IMR-90 (cell line): ENCODE measurements around the gene TOM1. TPM values are rescaled to one million over a fixed set of nuclear protein-coding genes. Genes with fewer than 3 reads are reported as not detected.

Experiments used
- ATAC-seq: fragments of 200-7000 bp; cut with Tn5 transposase; 2 replicates; pipeline ENCODE4 v1.9.1; 2020; ENCODE audit warnings: low read depth, mild to moderate bottlenecking, moderate library complexity
- BruUV-seq: library from RNA; stranded (reverse); fragments of 400-500 nt; replicated peaks from 2 replicates; lab custom pipeline; 2021; lab: Mats Ljungman, UMichigan
- CTCF ChIA-PET: fragments of 300-600 bp; formaldehyde crosslinking; extraction: SDS; loops from one replicate; lab custom pipeline; 2021; ENCODE audit warnings: antibody characterized with exemption; lab: Yijun Ruan, JAX
- POLR2A ChIA-PET: fragments of 300-600 bp; sonication (Branson Sonifier 250); formaldehyde crosslinking; loops from one replicate; lab custom pipeline; 2022; ENCODE audit warnings: antibody characterized with exemption; ENCODE audit not compliant: unreplicated experiment; lab: Charles Lee
- DNase-seq: peaks from one replicate; pipeline ENCODE4 v3.0.0; 2013
- H2AFZ ChIP-seq: replicated peaks from 2 replicates; pipeline ENCODE3; 2013; ENCODE audit warnings: low read length, mild to moderate bottlenecking; ENCODE audit not compliant: poor library complexity
- H2AK5ac ChIP-seq: 2 replicates; pipeline ENCODE4 v1.6.1; 2013; ENCODE audit warnings: low read depth, low read length, inconsistent platforms
- H2AK9ac ChIP-seq: replicated peaks from 2 replicates; pipeline ENCODE3; 2013; ENCODE audit warnings: mild to moderate bottlenecking, low read depth, low read length, moderate library complexity; ENCODE audit not compliant: poor library complexity
- H2BK120ac ChIP-seq: 2 replicates; pipeline ENCODE4 v1.6.1; 2013; ENCODE audit warnings: low read depth, low read length, inconsistent platforms
- H2BK15ac ChIP-seq: 3 replicates; pipeline ENCODE4 v1.6.1; 2013; ENCODE audit warnings: low read depth, low read length, inconsistent platforms
- H2BK20ac ChIP-seq: 2 replicates; pipeline ENCODE4 v1.6.1; 2013; ENCODE audit warnings: low read depth, mild to moderate bottlenecking, inconsistent platforms, low read length, moderate library complexity
- H2BK5ac ChIP-seq: 2 replicates; pipeline ENCODE4 v1.6.1; 2013; ENCODE audit warnings: mild to moderate bottlenecking, low read depth, low read length, inconsistent platforms; ENCODE audit not compliant: poor library complexity, severe bottlenecking
- H3K14ac ChIP-seq: replicated peaks from 2 replicates; pipeline ENCODE4 v1.6.1; 2013; ENCODE audit warnings: low read depth, low read length, inconsistent platforms
- H3K18ac ChIP-seq: 2 replicates; pipeline ENCODE4 v1.6.1; 2013; ENCODE audit warnings: low read depth, low read length, control low read depth
- H3K23ac ChIP-seq: 2 replicates; pipeline ENCODE4 v1.6.1; 2013; ENCODE audit warnings: low read depth, low read length, inconsistent platforms
- H3K27ac ChIP-seq: 2 replicates; pipeline ENCODE4 v1.5.1; 2013; ENCODE audit warnings: mild to moderate bottlenecking, control low read depth, low read length; ENCODE audit not compliant: insufficient read depth
- H3K27me3 ChIP-seq: 2 replicates; pipeline ENCODE4 v1.6.1; 2013; ENCODE audit warnings: low read length; ENCODE audit not compliant: control insufficient read depth, insufficient read depth
- H3K36me3 ChIP-seq: 2 replicates; pipeline ENCODE4 v1.6.1; 2013; ENCODE audit warnings: low read length, mixed read lengths; ENCODE audit not compliant: control insufficient read depth, insufficient read depth
- H3K4ac ChIP-seq: 2 replicates; pipeline ENCODE4 v1.6.1; 2013; ENCODE audit warnings: low read depth, low read length, inconsistent platforms
- H3K4me1 ChIP-seq: 2 replicates; pipeline ENCODE4 v1.6.1; 2013; ENCODE audit warnings: low read length, mixed read lengths; ENCODE audit not compliant: control insufficient read depth, insufficient read depth
- H3K4me2 ChIP-seq: 2 replicates; pipeline ENCODE4 v1.6.1; 2013; ENCODE audit warnings: low read depth, mild to moderate bottlenecking, control low read depth, low read length, moderate library complexity
- H3K4me3 ChIP-seq: 2 replicates; pipeline ENCODE4 v1.5.1; 2013; ENCODE audit warnings: low read depth, mild to moderate bottlenecking, control low read depth, low read length, moderate library complexity; ENCODE audit not compliant: insufficient read depth
- H3K56ac ChIP-seq: 2 replicates; pipeline ENCODE4 v1.6.1; 2013; ENCODE audit warnings: low read length, inconsistent platforms; ENCODE audit not compliant: insufficient read depth; ENCODE audit errors: extremely low read depth
- H3K79me1 ChIP-seq, 2 experiments: 2 replicates each; pipeline ENCODE4 v1.6.1; 2013; ENCODE audit warnings: low read length in 2 of 2, inconsistent platforms in 1 of 2, low read depth in 1 of 2
- H3K9ac ChIP-seq: 2 replicates; pipeline ENCODE4 v1.6.1; 2013; ENCODE audit warnings: low read depth, low read length, control low read depth
- H3K9me1 ChIP-seq: 2 replicates; pipeline ENCODE4 v1.6.1; 2013; ENCODE audit warnings: low read length, inconsistent platforms; ENCODE audit not compliant: insufficient read depth
- H3K9me3 ChIP-seq: 2 replicates; pipeline ENCODE4 v1.6.1; 2013; ENCODE audit warnings: low read length; ENCODE audit not compliant: control insufficient read depth, insufficient read depth
- H4K20me1 ChIP-seq: 2 replicates; pipeline ENCODE4 v1.6.1; 2013; ENCODE audit warnings: low read length, inconsistent platforms; ENCODE audit not compliant: insufficient read depth
- H4K5ac ChIP-seq: 2 replicates; pipeline ENCODE4 v1.6.1; 2013; ENCODE audit warnings: mild to moderate bottlenecking, low read depth, low read length, control low read depth
- H4K8ac ChIP-seq, 2 experiments: 2 replicates each; pipeline ENCODE4 v1.6.1; 2013; ENCODE audit warnings: low read depth in 2 of 2, low read length in 2 of 2, control low read depth in 1 of 2, inconsistent platforms in 1 of 2
- H4K91ac ChIP-seq: 2 replicates; pipeline ENCODE4 v1.6.1; 2013; ENCODE audit warnings: low read depth, low read length, inconsistent platforms; ENCODE audit not compliant: insufficient read depth
- BHLHE40 ChIP-seq: fragments of 150-350 bp; IDR thresholded peaks from 2 replicates; pipeline ENCODE4 v1.6.1; 2016; ENCODE audit warnings: mild to moderate bottlenecking, low read depth, low read length
- CEBPB ChIP-seq: IDR thresholded peaks from 2 replicates; pipeline ENCODE4 v1.6.1; 2012; ENCODE audit warnings: low read depth, low read length, improper control_type of control experiment
- FOS ChIP-seq: fragments of 150-350 bp; IDR thresholded peaks from 2 replicates; pipeline ENCODE4 v1.6.1; 2016; ENCODE audit warnings: low read depth, low read length
- MAFK ChIP-seq: IDR thresholded peaks from 2 replicates; pipeline ENCODE4 v1.6.1; 2012; ENCODE audit warnings: low read depth, low read length, improper control_type of control experiment
- MAZ ChIP-seq: IDR thresholded peaks from 2 replicates; pipeline ENCODE4 v1.6.1; 2012; ENCODE audit warnings: low read depth, mild to moderate bottlenecking, low read length, improper control_type of control experiment, moderate library complexity, borderline replicate concordance
- MXI1 ChIP-seq: IDR thresholded peaks from 2 replicates; pipeline ENCODE4 v1.6.1; 2012; ENCODE audit warnings: low read depth, mild to moderate bottlenecking, low read length, moderate library complexity, borderline replicate concordance
- NFE2L2 ChIP-seq: fragments of 150-350 bp; IDR thresholded peaks from 2 replicates; pipeline ENCODE4 v1.6.1; 2016; ENCODE audit warnings: low read depth, mild to moderate bottlenecking, low read length
- POLR2A ChIP-seq: IDR thresholded peaks from 2 replicates; pipeline ENCODE4 v1.6.1; 2012; ENCODE audit warnings: mild to moderate bottlenecking, low read depth, low read length
- RCOR1 ChIP-seq: IDR thresholded peaks from 2 replicates; pipeline ENCODE4 v1.6.1; 2012; ENCODE audit warnings: mild to moderate bottlenecking, low read length, improper control_type of control experiment; ENCODE audit not compliant: insufficient replicate concordance
- RFX5 ChIP-seq: IDR thresholded peaks from 2 replicates; pipeline ENCODE4 v1.8.0; 2012; ENCODE audit warnings: low read depth, mild to moderate bottlenecking, low read length, moderate library complexity
- SMC3 ChIP-seq: fragments of 150-350 bp; IDR thresholded peaks from 2 replicates; pipeline ENCODE4 v1.6.1; 2016; ENCODE audit warnings: low read depth, mild to moderate bottlenecking, antibody characterized with exemption, low read length, moderate library complexity
- WGBS, 2 experiments: methylation state at CpG; one replicate each; pipeline versions ENCODE4 v1.1.5 to v1.1.7; 2013; ENCODE audit warnings: missing lambda C conversion rate in 2 of 2; ENCODE audit not compliant: insufficient read length in 1 of 2; ENCODE audit errors: extremely low coverage in 2 of 2; 5-methylcytosine and 5-hydroxymethylcytosine counted together
- dilution Hi-C: fragments of 300-500 bp; cut with HindIII; formaldehyde crosslinking; loops from one replicate; pipeline ENCODE4 v1.14.3; 2018; ENCODE audit warnings: low sequenced_read_pairs; ENCODE audit not compliant: unreplicated experiment
- in situ Hi-C: fragments of 300-500 bp; cut with MboI; formaldehyde crosslinking; loops from 3 replicates; pipeline ENCODE4 v1.14.3; 2019; ENCODE audit warnings: low sequenced_read_pairs, inconsistent platforms, mixed read lengths
- intact Hi-C: fragments of 100-400 bp; cut with micrococcal nuclease; formaldehyde crosslinking; loops from 2 replicates; pipeline ENCODE4 v1.10.0; 2022
- polyA plus RNA-seq, 3 experiments: library from polyadenylated mRNA; depleted of rRNA; stranded (reverse); fragments of >200 nt; gene quantifications; 2 replicates each; pipeline ENCODE4 v1.2.3, GENCODE V29; 2012; ENCODE audit warnings: low replicate concordance in 1 of 3
- total RNA-seq: library from RNA; depleted of rRNA; stranded (reverse); fragments of >200 nt; gene quantifications from 2 replicates; pipeline ENCODE4 v1.2.3, GENCODE V29; 2012
- TF ChIP-seq, protein P1 (sequence below): fragments of 150-350 bp; IDR thresholded peaks from 2 replicates; pipeline ENCODE4 v1.6.1; 2016; ENCODE audit warnings: low read depth, mild to moderate bottlenecking, low read length, moderate library complexity, borderline replicate concordance
- TF ChIP-seq, protein P2 (sequence below): fragments of 150-350 bp; IDR thresholded peaks from 2 replicates; pipeline ENCODE4 v1.6.1; 2017; ENCODE audit warnings: mild to moderate bottlenecking, antibody characterized with exemption, low read length, low read depth
- TF ChIP-seq, protein P3 (sequence below): conservative IDR thresholded peaks from 2 replicates; pipeline ENCODE4 v1.5.1; 2012; ENCODE audit warnings: mild to moderate bottlenecking, low read depth, low read length, improper control_type of control experiment

The TOM1 gene
- total and polyA plus RNA-seq, 2 of the 4 experiments (the other 2 are of a cell fraction) = 38.0 to 46.4 TPM

DNA sequence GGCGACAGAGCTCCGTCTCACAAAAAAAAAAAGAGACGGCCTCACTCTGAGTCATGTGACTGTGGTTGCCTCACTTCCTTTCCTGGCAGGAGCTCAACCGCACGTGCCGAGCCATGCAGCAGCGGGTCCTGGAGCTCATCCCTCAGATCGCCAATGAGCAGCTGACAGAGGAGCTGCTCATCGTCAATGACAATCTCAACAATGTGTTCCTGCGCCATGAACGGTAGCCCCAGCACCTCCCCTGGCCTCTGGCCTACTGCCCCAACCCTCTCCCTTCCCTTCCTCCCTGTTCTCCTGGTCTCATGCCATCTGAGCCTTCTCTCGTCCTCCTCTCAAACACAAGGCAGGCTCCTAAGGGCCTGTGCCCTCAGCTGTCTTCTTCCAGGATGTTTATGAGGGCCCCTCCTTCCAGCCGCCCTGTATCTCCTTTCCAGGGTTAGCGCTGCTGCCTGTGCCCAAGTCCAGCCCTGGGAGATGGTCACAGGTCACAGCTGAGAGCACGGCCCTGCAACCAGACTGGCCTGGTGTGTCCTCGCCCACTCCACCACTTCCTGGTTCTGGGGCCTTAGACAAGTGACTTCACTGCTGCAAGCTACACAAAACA lies 30.7 kb downstream of the TOM1 start (continued):
- TF ChIP-seq RCOR1 (peak; percentile 34), FOS (0 out of 2 replicates have a peak, but pooled peaks have one; percentile 27)

DNA sequence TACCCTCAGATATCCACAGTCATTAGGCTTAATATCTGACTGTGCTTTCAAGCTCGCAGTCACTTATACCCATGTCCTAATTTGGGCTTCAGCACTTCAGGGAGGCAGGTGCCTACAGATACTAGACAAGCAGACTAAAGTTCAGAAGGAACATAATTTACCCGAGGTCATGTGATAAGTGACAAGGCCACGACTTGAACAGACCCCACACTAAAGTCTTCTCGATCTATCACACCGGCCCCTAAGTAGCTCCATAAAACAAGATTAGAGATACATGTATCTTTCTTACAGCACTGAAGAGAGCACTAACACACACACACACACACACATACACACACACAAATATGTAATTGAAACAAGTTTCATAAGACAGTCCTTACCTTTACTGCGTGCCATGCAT lies 32.6 kb downstream of the TOM1 start:
- Histone ChIP-seq H2AFZ (no peak overlapping the region), H4K20me1 (no peaks in the 10 kb centered on the region), H2BK5ac (no peak overlapping the region), H2AK9ac (no peak overlapping the region), H2BK20ac (no peak overlapping the region), H3K27me3 (no peaks in the 10 kb centered on the region), H3K27ac (no peak overlapping the region), H3K14ac (no peak overlapping the region), H3K4me1 (peaks cover 4% of the 10 kb centered on the region), H3K9ac (no peak overlapping the region), H4K8ac (no peak overlapping the region), H2BK120ac (no peak overlapping the region), H4K5ac (no peak overlapping the region), H3K36me3 (peaks cover 75% of the 10 kb centered on the region), H3K9me1 (peaks cover 10% of the 10 kb centered on the region), H3K18ac (no peak overlapping the region), H2BK15ac (no peak overlapping the region), H3K4me3 (no peak overlapping the region), H4K91ac (no peak overlapping the region), H3K56ac (no peak overlapping the region), H3K79me1 (no peaks in the 10 kb centered on the region), H3K4ac (no peak overlapping the region), H2AK5ac (no peak overlapping the region), H3K23ac (no peak overlapping the region), H3K4me2 (no peak overlapping the region), H3K9me3 (no peaks in the 10 kb centered on the region)
- intact Hi-C loops = no loop called here
- in situ Hi-C loops = no loop called here
- WGBS, 2 experiments = 83% methylated on average over 3 of the region's 6 CpGs; no CpG with 5 or more reads in 1 of the 2 experiments
- no TSS peak for BruUV-seq
- DNase-seq (no peak), ATAC-seq (no peak)
- ChIA-PET CTCF (no interaction called here), POLR2A (no interaction called here)
- dilution Hi-C loops = no loop called here
- TF ChIP-seq RFX5 = no peak
- TF ChIP-seq SMC3 = no peak
- TF ChIP-seq, protein P1, sequence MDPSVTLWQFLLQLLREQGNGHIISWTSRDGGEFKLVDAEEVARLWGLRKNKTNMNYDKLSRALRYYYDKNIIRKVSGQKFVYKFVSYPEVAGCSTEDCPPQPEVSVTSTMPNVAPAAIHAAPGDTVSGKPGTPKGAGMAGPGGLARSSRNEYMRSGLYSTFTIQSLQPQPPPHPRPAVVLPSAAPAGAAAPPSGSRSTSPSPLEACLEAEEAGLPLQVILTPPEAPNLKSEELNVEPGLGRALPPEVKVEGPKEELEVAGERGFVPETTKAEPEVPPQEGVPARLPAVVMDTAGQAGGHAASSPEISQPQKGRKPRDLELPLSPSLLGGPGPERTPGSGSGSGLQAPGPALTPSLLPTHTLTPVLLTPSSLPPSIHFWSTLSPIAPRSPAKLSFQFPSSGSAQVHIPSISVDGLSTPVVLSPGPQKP = no peak
- no peak for TF ChIP-seq NFE2L2
- TF ChIP-seq FOS = no peak
- TF ChIP-seq, protein P2, sequence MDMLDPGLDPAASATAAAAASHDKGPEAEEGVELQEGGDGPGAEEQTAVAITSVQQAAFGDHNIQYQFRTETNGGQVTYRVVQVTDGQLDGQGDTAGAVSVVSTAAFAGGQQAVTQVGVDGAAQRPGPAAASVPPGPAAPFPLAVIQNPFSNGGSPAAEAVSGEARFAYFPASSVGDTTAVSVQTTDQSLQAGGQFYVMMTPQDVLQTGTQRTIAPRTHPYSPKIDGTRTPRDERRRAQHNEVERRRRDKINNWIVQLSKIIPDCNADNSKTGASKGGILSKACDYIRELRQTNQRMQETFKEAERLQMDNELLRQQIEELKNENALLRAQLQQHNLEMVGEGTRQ = no peak
- TF ChIP-seq MXI1 = no peak
- no peak for TF ChIP-seq POLR2A
- no peak for TF ChIP-seq CEBPB
- no peak for TF ChIP-seq MAFK
- no peak for TF ChIP-seq BHLHE40
- TF ChIP-seq MAZ = no peak
- no peak for TF ChIP-seq RCOR1
- TF ChIP-seq, protein P3, sequence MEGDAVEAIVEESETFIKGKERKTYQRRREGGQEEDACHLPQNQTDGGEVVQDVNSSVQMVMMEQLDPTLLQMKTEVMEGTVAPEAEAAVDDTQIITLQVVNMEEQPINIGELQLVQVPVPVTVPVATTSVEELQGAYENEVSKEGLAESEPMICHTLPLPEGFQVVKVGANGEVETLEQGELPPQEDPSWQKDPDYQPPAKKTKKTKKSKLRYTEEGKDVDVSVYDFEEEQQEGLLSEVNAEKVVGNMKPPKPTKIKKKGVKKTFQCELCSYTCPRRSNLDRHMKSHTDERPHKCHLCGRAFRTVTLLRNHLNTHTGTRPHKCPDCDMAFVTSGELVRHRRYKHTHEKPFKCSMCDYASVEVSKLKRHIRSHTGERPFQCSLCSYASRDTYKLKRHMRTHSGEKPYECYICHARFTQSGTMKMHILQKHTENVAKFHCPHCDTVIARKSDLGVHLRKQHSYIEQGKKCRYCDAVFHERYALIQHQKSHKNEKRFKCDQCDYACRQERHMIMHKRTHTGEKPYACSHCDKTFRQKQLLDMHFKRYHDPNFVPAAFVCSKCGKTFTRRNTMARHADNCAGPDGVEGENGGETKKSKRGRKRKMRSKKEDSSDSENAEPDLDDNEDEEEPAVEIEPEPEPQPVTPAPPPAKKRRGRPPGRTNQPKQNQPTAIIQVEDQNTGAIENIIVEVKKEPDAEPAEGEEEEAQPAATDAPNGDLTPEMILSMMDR = no peak
